ENCODE results near the gene ZAP70.

The ZAP70 gene

GRCh38 chr2:97758131-97758705 is 44.8 kb downstream of the ZAP70 start:
- H3K4me3 ChIP-seq (ENCODE audit: low read depth, low read length) = no peak overlapping the region
- TF ChIP-seq CTCF (IDR thresholded peaks at IDR 0.05; ENCODE audit: low read depth, low read length) = no peak

DNA sequence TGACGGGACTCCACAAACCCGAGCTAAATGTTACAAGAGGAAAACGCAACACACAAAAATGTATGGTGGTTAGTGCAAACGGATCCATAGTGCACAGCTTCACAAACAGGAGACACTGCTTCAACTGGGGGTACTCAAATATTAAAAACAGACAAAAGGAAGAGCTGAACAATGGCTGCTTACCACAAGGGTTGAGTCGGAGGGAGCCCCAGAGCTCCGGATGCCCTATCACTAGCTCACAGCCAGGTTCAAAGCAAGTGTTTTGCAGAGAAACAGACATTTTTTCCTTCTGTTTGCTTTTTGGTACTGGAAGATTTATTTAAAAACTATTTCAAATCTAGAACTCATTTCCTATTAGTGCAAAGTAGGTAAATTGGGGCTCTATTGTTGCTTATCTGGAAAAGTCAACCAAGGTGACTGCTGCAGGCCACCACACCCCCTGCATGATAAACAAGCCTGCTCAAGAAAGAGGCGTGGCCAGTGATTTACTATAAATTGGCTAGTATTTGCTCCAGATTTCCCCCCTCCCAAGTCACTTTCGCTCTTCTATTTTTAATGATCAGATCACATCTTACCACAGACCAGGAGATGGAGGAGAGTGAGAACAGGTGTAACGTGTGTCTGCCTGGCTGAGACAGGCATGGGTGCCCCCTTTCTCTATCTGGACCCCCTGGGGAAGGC is 46.5 kb downstream of the ZAP70 start:
- H3K4me3 ChIP-seq (ENCODE audit: low read depth, low read length) = no peak overlapping the region
- TF ChIP-seq CTCF (IDR thresholded peaks at IDR 0.05; ENCODE audit: low read depth, low read length) = no peak

- no peak for TF ChIP-seq CTCF (IDR thresholded peaks at IDR 0.05; ENCODE audit: low read depth, low read length)
- no peak overlapping the region for H3K4me3 ChIP-seq (ENCODE audit: low read depth, low read length)
These were observed 47.2 kb downstream of the ZAP70 start for GRCh38 chr2:97760480-97761049.

DNA sequence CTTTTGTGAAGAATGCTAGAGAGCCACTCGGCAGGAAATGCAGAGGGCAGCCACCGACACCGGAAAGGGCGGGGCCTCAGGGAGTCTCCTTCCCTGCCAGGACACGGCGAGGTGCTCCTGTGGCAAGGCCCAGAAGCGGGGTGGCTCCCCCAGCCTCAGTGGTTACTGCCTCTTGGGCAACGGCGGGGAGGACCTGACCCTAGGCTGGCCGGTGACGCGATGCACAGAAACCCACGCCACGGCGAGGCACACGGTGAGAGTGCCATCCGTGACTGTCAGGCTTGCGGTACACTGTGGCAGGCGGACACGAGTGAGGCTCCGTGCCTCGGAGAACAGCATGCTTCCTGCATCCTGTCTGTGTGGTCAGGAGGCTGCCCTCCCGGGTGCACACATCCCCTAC is 47.8 kb downstream of the ZAP70 start:
- H3K4me3 ChIP-seq (ENCODE audit: low read depth, low read length) = no peak overlapping the region
- TF ChIP-seq CTCF (IDR thresholded peaks at IDR 0.05; ENCODE audit: low read depth, low read length) = no peak

GRCh38 chr2:97763176-97763845 is 49.9 kb downstream of the ZAP70 start:
- no peak overlapping the region for H3K4me3 ChIP-seq (ENCODE audit: low read depth, low read length)
- no peak for TF ChIP-seq CTCF (IDR thresholded peaks at IDR 0.05; ENCODE audit: low read depth, low read length)

DNA sequence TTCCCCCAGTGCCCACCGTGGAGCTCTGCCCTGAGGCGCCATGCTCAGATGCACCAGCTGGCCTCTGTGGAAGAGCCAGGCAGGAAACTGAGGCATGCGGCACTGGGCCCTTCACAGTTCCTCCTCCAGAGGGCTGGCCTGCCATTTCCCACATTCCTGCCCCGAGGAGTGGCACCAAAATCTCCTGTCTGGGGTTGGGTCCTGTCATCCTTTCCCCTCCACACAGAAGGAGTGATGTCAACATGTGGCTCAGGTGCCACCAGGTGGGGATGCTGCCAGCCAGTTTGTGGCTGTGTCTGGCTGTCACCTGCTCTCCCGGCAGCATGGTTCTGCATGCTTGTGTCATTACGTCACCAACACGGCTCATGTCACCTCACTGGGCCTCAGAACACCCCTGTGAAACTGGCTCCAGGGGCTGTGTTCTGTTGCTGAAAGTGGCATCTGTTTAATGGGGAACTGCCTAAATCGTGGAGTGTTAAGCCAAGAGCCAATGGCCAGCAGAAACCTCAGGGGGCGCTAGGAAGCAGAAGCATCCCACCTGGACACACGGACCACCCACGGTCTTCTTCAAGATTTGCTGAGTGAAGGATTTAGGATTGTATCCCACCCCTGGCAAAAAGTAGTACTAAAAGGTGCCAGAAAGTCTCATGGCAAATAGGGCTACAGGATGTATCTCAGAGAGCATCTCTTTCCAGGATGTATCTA is 51.3 kb downstream of the ZAP70 start:
- no peak overlapping the region for H3K4me3 ChIP-seq (ENCODE audit: low read depth, low read length)
- no peak for TF ChIP-seq CTCF (IDR thresholded peaks at IDR 0.05; ENCODE audit: low read depth, low read length)

All from WI38 (cell line).